Muscle of leg (tissue), 16 donors: ENCODE measurements around the gene CDHR4. TPM values are rescaled to one million over a fixed set of nuclear protein-coding genes. Genes with fewer than 3 reads are reported as not detected.
A peak's percentile ranks its signal among the peaks of the same experiment; 100 is the strongest.

Source experiments
- DNase-seq: peaks from one replicate; pipeline ENCODE4 v3.0.0; 2013
- H3K27ac ChIP-seq: one replicate; pipeline ENCODE4 v1.5.1; 2013; ENCODE audit warnings: mild to moderate bottlenecking, low read length, control low read depth
- H3K27me3 ChIP-seq: one replicate; pipeline ENCODE4 v1.6.1; 2013; ENCODE audit warnings: low read length; ENCODE audit not compliant: control insufficient read depth, insufficient read depth
- H3K36me3 ChIP-seq: one replicate; pipeline ENCODE4 v1.6.1; 2013; ENCODE audit warnings: low read length; ENCODE audit not compliant: control insufficient read depth, insufficient read depth
- H3K4me1 ChIP-seq: one replicate; pipeline ENCODE4 v1.6.1; 2013; ENCODE audit warnings: low read length; ENCODE audit not compliant: control insufficient read depth, insufficient read depth
- H3K4me3 ChIP-seq: one replicate; pipeline ENCODE4 v1.5.1; 2013; ENCODE audit warnings: low read length, control low read depth
- H3K9me3 ChIP-seq: replicated peaks from 2 replicates; pipeline ENCODE4 v1.6.1; 2013; ENCODE audit warnings: low read depth, low read length; ENCODE audit not compliant: control insufficient read depth
- WGBS: methylation state at CpG from one replicate; pipeline ENCODE4 v1.1.5; 2013; ENCODE audit warnings: missing lambda C conversion rate; ENCODE audit not compliant: insufficient coverage; 5-methylcytosine and 5-hydroxymethylcytosine counted together
- long read RNA-seq, 11 donors: transcript quantifications; one replicate each; lab custom pipeline, GENCODE V29; 2026
- polyA plus RNA-seq, 8 donors: library from polyadenylated mRNA; unstranded; fragments of 120-200 nt; gene quantifications; one replicate each; pipeline versions ENCODE4 v1.2.1 to v1.2.3, GENCODE V29; 2013; ENCODE audit warnings: inconsistent platforms in 1 of 8, low replicate concordance in 1 of 8; ENCODE audit not compliant: insufficient read length in 8 of 8, insufficient read depth in 1 of 8
- total RNA-seq: library from RNA; stranded (reverse); fragments of 120-200 nt; gene quantifications from one replicate; pipeline ENCODE4 v1.2.4, GENCODE V29; 2013

CDHR4 gene, protein sequence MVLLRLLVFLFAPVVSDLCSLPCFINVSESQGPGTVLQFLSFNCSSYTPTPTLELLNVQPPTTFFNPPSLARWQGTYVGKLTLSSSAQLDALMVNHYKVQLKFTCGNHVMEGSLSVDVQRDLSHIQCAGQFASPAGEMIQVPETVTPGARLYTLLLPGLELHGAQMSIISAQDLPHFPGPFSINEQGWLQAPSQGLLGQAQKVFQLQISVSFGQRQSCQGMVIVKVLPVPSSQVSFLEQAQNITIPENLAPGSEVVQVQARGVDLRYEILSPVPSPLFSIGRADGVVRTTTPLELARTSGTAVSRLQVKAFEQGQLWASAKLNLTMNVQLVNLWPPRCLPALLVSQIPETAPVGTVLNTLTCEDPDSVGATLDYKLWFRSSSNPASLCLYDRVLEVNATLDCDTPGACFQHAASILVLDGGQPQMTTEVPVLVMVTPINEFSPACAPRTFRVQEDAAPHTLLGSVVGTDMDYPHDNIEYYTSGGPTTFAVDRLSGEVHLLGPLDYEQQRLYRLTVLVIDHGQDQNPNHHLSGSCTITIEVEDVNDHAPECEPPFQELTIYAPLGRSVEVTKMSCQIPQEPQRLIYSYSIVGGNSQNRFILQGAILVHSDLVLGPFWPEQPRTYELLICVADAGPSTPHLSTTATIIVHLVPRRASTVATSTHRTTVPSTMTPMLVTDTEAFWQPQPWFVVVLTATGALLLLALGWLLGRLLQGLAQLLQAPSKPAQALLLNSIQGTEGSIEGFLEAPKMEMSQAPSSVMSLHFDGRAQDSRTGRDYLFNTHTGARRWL
- total RNA-seq, result not detected
- polyA plus RNA-seq, result under 1 TPM in 6 of 8 donors, not detected in 2; 0.06 to 0.52 (median 0.15) TPM
- long read RNA-seq, donor 1, result 0 reads
- long read RNA-seq, donor 2, result 0 reads
- long read RNA-seq, donor 3, result 0 reads
- long read RNA-seq, donor 4, result 0 reads
- long read RNA-seq, donor 5, result 0 reads
- long read RNA-seq, donor 6, result 0 reads
- long read RNA-seq, donor 7, result 0 reads
- long read RNA-seq, donor 8, result 0 reads
- long read RNA-seq, donor 9, result 0 reads
- long read RNA-seq, donor 10, result 0 reads
- long read RNA-seq, donor 11, result 0 reads

DNA sequence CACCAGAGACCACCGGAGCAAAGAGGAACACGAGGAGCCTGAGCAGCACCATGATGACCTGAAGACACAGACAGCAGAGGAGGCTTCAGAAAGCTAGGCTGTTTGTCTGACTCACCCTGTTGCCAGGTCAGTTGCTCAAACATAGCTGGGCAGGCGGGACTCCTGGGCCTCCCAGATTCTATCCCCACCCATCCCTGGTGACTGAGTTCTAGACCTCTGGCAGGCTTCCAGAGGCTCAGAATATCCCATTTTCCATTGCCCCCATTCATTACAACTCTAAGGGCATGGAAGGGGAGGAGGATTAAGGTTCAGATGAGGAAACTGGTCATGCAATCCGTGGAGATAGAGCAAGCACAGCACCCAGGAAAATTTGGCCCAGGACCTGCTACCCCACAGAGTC lies at the start of gene CDHR4:
Gene CDHR4 (minus strand): TSS at position 113 of the 400 bp plus-strand sequence. CDS start 61 bp downstream, at position 52.
- Histone ChIP-seq H3K27me3 (peaks cover 7% of the 10 kb centered on the region), H3K27ac (no peak within 1 kb of the TSS), H3K9me3 (no peaks in the 10 kb centered on the region), H3K4me1 (peaks cover 15% of the 10 kb centered on the region), H3K36me3 (peaks cover 3% of the 10 kb centered on the region), H3K4me3 (no peak within 1 kb of the TSS)
- DNase-seq, result no peak
- WGBS, result 46% methylated on average over 2 of the region's 4 CpGs

DNA sequence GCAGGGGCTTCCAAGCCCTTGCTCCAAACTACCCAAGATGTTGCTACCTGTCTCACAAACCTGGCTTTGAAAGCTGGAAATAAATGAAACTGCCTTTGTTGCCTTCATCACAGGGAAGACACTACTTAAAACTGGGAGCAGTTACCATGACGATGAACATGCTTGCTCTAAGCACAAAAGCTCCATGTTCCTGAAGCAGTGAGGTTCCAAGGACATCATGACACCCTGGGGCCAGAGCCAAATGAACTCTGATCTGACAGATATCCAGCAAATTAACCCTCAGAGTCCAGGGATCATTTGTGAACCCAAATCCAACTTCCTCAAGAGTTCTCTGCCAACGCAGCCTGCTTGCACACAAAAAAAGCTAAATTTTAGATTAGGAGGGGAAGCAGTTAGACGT lies 46.0 kb upstream of the CDHR4 start:
- Histone ChIP-seq H3K27me3 (no peaks in the 10 kb centered on the region), H3K4me3 (no peak overlapping the region), H3K4me1 (peaks cover 10% of the 10 kb centered on the region), H3K27ac (no peak overlapping the region), H3K9me3 (no peaks in the 10 kb centered on the region), H3K36me3 (peaks cover 29% of the 10 kb centered on the region)
- 57% methylated on average over 1 of the region's 3 CpGs for WGBS
- DNase-seq, result no peak

DNA sequence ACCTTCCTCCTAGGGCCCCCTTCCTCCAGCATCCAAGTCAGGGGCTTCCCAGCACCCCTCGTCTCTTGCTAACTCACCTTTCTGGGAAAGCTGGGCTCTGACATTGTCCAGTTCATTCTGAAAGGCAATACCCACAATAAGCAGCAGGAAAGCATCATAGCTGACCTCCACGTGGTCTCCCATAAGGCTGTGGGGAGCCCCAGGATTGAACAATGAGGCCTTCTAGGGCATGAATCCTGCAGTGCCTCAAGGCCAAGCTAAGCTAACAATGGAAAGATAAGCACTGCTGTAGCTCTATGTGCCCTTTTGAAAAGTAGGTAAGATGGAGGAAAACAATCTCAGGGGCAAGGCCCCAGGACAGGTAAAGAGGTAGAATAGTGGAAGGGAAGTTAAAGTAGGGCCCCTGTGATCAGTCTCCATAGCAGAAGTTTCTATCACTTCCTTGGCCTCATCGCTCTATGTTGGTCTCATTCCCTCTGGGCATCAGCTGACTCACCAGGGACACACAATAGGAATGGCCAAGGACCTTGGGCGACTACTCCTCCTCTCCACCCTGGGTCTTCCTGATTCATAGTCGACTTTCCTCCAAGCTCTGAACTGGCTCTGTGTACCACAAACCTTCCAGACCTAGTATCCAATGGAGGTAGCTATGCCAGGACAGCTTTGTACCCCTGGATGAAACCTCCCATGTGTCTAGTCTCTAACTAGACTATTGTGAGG lies 45.0 kb upstream of the CDHR4 start:
- H3K36me3 ChIP-seq, result peaks cover 29% of the 10 kb centered on the region
- WGBS, result 76% methylated on average over 3 of the region's 5 CpGs

DNA sequence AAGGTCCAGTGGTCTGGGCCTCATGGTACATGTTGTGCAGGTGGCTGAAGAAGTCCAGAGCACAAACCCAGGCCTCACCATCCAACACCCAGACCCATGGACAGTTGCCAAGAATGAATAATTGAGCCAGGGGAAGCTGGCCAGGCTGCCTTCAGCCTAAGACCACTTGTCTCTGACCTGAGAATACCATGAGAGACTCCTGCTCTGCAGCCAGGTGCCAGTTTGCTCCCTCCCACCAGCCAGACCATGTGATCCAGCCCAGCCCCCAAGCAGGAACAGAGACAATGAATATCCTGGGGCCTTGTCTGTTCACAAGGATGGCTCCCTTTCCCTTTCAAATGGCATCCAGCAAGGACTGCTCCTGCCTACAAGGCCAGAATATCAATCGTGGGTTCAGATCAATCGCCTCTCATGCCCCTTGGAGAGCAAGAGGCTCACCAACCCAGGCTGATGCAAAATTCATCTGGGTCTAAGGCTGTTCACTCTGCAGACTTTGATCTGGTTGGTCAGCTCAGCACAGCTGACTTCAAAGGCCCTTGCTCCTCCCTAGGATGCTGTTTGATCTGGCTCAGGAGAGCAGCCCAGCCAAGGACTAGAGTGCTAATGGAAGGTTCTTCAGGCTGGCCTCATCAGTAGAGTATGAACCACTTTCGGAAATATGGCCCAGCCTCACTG lies 43.3 kb upstream of the CDHR4 start:
- WGBS, result 77% methylated on average over 2 of the region's 3 CpGs

More for the DNA sequence above, 45.0 kb upstream of the CDHR4 start:
- Histone ChIP-seq H3K27ac (no peak overlapping the region), H3K27me3 (no peaks in the 10 kb centered on the region), H3K9me3 (no peaks in the 10 kb centered on the region), H3K4me1 (peaks cover 21% of the 10 kb centered on the region), H3K4me3 (no peak overlapping the region)
- no peak for DNase-seq

DNA sequence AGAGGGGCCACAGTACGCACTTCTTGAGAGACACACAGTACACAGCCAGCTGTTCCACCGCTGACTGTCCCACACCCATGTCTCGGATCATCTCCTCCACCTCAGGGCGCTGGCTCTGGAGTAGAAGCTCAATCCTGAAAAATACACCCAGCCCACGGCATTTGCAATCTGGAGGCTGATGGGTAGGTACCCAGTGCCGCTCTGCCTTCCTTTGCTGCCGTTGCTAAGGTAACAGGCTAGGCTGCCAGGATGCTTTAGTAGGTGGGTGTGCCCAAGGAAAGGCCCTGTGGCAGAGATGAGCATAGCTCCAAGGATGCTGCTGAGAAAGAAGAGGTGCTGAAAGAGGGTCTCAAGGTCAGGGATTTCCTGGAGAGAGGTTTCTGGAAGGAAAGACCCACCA lies 42.1 kb upstream of the CDHR4 start:
- Histone ChIP-seq H3K27me3 (no peaks in the 10 kb centered on the region), H3K4me1 (peaks cover 27% of the 10 kb centered on the region), H3K36me3 (peaks cover 30% of the 10 kb centered on the region), H3K9me3 (no peaks in the 10 kb centered on the region), H3K27ac (no peak overlapping the region), H3K4me3 (no peak overlapping the region)
- no peak for DNase-seq
- WGBS, result 81% methylated on average over 2 of the region's 7 CpGs

More for the DNA sequence above, 43.3 kb upstream of the CDHR4 start:
- Histone ChIP-seq H3K9me3 (no peaks in the 10 kb centered on the region), H3K27ac (no peak overlapping the region), H3K36me3 (peaks cover 29% of the 10 kb centered on the region), H3K4me3 (no peak overlapping the region), H3K4me1 (peaks cover 27% of the 10 kb centered on the region), H3K27me3 (no peaks in the 10 kb centered on the region)
- no peak for DNase-seq

DNA sequence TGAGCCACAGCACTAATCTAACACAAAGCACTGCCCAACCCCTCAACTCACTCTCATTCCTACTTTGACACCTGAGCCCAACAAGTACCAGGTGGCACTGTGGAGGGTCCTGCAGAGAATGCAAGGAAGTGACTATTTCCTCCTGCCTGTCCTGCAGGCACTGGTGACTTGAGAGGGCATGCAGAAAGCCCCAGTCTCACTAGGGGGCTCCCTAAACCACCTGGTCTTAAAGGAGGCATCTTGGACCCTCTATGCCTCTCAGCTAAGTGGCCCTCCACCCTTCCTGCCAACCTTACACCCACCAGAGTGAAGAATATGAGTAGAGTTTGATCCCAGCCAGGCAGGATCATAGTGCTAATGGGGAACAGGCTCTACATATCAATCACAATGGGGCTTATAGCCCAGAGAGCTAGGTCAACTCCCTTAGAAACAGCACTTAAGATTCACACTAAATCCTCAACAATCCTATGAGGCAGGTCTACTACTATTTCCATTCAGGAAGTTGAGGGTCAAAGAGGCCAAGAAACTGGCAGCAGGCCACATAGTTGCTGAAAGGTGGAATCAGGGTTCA lies 41.5 kb upstream of the CDHR4 start:
- Histone ChIP-seq H3K4me3 (no peak overlapping the region), H3K4me1 (peaks cover 27% of the 10 kb centered on the region), H3K9me3 (no peaks in the 10 kb centered on the region), H3K27ac (peak overlapping the region; percentile 75), H3K27me3 (no peaks in the 10 kb centered on the region), H3K36me3 (peaks cover 34% of the 10 kb centered on the region)
- peak; percentile 39 for DNase-seq

DNA sequence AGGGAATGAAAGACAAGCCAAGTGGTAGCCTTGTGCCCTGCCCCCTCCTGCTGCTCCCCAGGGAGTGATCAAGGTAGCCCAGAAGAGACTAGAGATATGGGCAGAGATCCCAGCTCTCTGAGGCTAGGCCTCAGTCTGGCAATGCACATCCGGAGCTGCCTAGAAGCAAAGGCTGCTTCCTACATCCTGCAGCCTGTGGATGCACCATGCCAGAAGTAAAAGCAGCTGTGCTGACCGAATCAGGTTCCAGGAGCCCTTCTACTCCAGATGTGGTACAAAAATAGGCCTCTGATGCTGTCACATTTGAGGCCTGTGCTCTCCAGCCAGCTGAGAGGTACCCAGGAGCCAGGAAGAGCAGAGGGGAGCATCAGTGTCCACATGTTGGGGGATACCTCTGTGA lies 40.7 kb upstream of the CDHR4 start:
- Histone ChIP-seq H3K4me1 (peaks cover 27% of the 10 kb centered on the region), H3K36me3 (peaks cover 28% of the 10 kb centered on the region), H3K9me3 (no peaks in the 10 kb centered on the region), H3K27ac (peak overlapping the region; percentile 75), H3K27me3 (no peaks in the 10 kb centered on the region), H3K4me3 (no peak overlapping the region)
- 0% methylated on average over 1 of the region's 2 CpGs for WGBS
- peak; percentile 95 for DNase-seq

DNA sequence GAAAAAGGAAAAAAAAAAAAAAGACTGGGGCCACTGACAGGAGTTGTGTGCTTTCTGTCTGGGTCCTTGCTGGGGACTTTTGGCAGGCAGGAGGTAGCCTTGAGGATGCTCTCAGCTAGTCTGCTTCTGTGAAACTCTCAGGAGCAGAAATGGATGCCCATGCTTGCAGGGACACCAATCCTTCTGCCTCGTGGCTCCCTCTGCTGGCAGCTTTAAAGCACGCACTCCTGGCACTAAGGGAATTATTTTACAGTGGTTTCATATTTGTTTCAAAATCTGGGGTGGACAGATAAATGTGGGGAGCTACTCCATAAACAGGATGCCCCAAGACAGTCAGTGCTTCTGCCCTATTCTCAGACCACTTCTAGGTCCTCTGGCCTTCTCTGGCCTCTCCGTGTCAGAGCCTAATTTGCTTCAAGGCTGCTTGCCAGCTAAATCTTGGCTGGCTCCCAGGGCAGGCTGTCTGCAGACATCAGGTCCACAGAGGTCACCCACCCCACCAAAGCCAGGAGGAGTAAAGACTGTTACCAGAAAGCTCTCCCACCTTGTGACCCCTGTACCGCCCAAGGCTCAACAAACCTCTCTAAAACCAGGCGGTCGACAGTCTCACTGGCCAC lies 39.6 kb upstream of the CDHR4 start:
- H3K4me3 ChIP-seq, result no peak overlapping the region
- H3K4me1 ChIP-seq, result peaks cover 27% of the 10 kb centered on the region
- H3K36me3 ChIP-seq, result peaks cover 23% of the 10 kb centered on the region
- no peaks in the 10 kb centered on the region for H3K27me3 ChIP-seq
- 29% methylated on average over 5 of the region's 6 CpGs for WGBS
- DNase-seq, result peak; percentile 93
- peak overlapping the region; percentile 71 for H3K27ac ChIP-seq
- no peaks in the 10 kb centered on the region for H3K9me3 ChIP-seq

DNA sequence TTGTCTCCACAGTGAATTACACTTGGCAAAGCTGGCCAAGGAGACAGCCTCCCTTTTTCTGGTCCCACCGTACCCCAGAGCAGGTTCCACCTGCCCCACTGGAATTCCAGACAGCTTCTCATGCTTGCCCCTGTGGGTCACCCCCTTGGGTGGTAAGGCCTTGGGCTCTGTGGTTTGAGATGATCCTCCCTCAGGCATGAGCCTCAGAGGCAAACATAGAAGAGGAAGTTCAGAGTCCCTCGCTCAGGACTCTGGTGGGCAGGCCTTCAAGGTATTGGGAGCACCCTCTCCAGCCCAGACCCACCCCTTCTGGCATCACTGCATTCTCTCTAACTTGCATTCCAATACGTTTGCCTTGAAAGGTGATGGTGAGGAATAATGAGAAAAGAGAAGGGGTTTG lies 31.7 kb upstream of the CDHR4 start:
- H3K4me1 ChIP-seq, result no peaks in the 10 kb centered on the region
- no peak overlapping the region for H3K4me3 ChIP-seq
- WGBS, result no CpG with 5 or more reads among the region's 3 CpGs
- no peaks in the 10 kb centered on the region for H3K27me3 ChIP-seq
- no peak overlapping the region for H3K27ac ChIP-seq
- no peak for DNase-seq
- H3K36me3 ChIP-seq, result peaks cover 46% of the 10 kb centered on the region
- H3K9me3 ChIP-seq, result no peaks in the 10 kb centered on the region
